ENCODE measurements around the gene NEB.

DNA sequence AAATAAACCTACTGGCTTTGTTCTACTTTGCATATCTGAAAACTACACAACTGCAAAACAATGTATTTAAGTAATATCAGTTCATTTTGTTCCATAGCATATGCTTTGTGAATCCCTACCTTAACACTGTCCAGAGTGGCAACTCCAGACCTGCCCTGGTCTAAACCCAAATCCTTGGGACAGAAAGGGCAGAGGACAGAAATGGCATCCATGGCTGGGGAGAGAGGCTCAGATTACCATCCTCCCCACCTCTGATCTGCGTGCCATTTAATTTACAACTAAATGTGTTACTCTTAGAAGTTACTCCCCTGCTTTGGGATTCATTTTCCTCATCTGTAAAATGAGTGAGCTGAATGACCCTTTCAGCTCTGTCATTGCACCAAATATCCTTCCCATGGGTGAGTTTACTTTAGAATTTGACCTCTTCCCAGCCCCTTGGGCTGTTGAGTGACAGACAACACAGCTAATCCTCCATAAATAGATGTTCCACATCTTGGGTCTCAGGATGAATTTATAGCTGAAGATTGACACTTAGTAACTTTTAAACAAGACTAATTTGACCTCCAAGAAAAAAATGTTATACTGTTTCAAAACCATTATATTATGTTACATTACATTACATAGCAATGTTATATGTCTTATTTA lies 20.1 kb upstream of the NEB start:
- TF ChIP-seq GATA2 (IDR thresholded peaks at IDR 0.05; ENCODE audit: low read depth, low read length) (no peak), GATA3 (IDR thresholded peaks at IDR 0.05; ENCODE audit: low read depth, low read length) (no peak)

Measured in SH-SY5Y (cell line).